Superior temporal gyrus (tissue), 1 donor: ENCODE measurements around the gene ATP10D.
"Not testable (repeated sequence)": the region's sequence is repeated elsewhere in the genome, so short reads cannot be mapped to it uniquely, and the experiment has no call there.

ENCODE experiments used
- DNase-seq: peaks from one replicate; pipeline ENCODE4 v3.0.0-alpha.2; 2016; ENCODE audit errors: extremely low spot score

ATP10D gene

GRCh38 chr4:47486727-47487126, 1.7 kb downstream of the ATP10D start:
- not testable (repeated sequence) for DNase-seq

GRCh38 chr4:47488706-47489105, 3.6 kb downstream of the ATP10D start:
- no peak for DNase-seq

- DNase-seq: no peak
Observed at GRCh38 chr4:47490550-47490949, 5.5 kb downstream of the ATP10D start.

GRCh38 chr4:47493238-47494123, 8.4 kb downstream of the ATP10D start:
- no peak for DNase-seq

GRCh38 chr4:47494124-47494430, 9.0 kb downstream of the ATP10D start:
- DNase-seq: no peak

GRCh38 chr4:47498899-47499298, 13.8 kb downstream of the ATP10D start:
- no peak for DNase-seq

- DNase-seq: no peak
Observed at GRCh38 chr4:47499700-47500099, 14.6 kb downstream of the ATP10D start.

GRCh38 chr4:47500776-47501175, 15.7 kb downstream of the ATP10D start:
- DNase-seq: no peak

- no peak for DNase-seq
Observed at GRCh38 chr4:47505147-47505546, 20.1 kb downstream of the ATP10D start.

- no peak for DNase-seq
Observed at GRCh38 chr4:47505666-47506065, 20.6 kb downstream of the ATP10D start.

GRCh38 chr4:47510506-47511143, 25.6 kb downstream of the ATP10D start:
- DNase-seq: no peak

GRCh38 chr4:47513461-47513860, 28.4 kb downstream of the ATP10D start:
- DNase-seq: no peak

GRCh38 chr4:47519239-47519883, 34.3 kb downstream of the ATP10D start:
- DNase-seq: no peak

- DNase-seq: no peak
Observed at GRCh38 chr4:47525154-47525819, 40.2 kb downstream of the ATP10D start.

- no peak for DNase-seq
Observed at GRCh38 chr4:47526281-47526680, 41.2 kb downstream of the ATP10D start.

GRCh38 chr4:47528646-47529045, 43.6 kb downstream of the ATP10D start:
- DNase-seq: not testable (repeated sequence)

- no peak for DNase-seq
Observed at GRCh38 chr4:47530801-47531200, 45.7 kb downstream of the ATP10D start.

- no peak for DNase-seq
Observed at GRCh38 chr4:47531241-47531953, 46.3 kb downstream of the ATP10D start.

GRCh38 chr4:47531954-47532321, 46.9 kb downstream of the ATP10D start:
- peak; percentile 40 for DNase-seq

- DNase-seq: no peak
Observed at GRCh38 chr4:47532658-47533057, 47.6 kb downstream of the ATP10D start.

- DNase-seq: no peak
Observed at GRCh38 chr4:47533689-47534347, 48.7 kb downstream of the ATP10D start.
